ENCODE results near the gene HIBADH. TPM values are rescaled to one million over a fixed set of nuclear protein-coding genes. Genes with fewer than 3 reads are reported as not detected.

HIBADH gene
- total RNA-seq, 2 experiments from 2014 or later, result 13.1 to 13.3 TPM

GRCh38 chr7:27533652-27534081, 129.0 kb downstream of the HIBADH start:
- Mint-ChIP-seq H3K9me3 (no peaks in the 10 kb centered on the region), H3K36me3 (ENCODE audit: low read depth) (peaks cover 2% of the 10 kb centered on the region), H3K27ac (no peak overlapping the region), H3K4me1 (no peaks in the 10 kb centered on the region), H3K27me3 (no peaks in the 10 kb centered on the region), H3K4me3 (no peak overlapping the region)
- no peak for DNase-seq
- CTCF ChIA-PET, result no interaction called here
- POLR2A ChIA-PET, result no interaction called here

- peaks cover 2% of the 10 kb centered on the region for H3K36me3 Mint-ChIP-seq (ENCODE audit: low read depth)
- no peaks in the 10 kb centered on the region for H3K27me3 Mint-ChIP-seq
- DNase-seq, result no peak
- H3K27ac Mint-ChIP-seq, result no peak overlapping the region
- no peak overlapping the region for H3K4me3 Mint-ChIP-seq
- POLR2A ChIA-PET, result no interaction called here
- no peaks in the 10 kb centered on the region for H3K4me1 Mint-ChIP-seq
- no peaks in the 10 kb centered on the region for H3K9me3 Mint-ChIP-seq
- CTCF ChIA-PET, result interaction anchor here (1.6 kb wide), 1 partner anchor 48 kb away, joined by 3 read pairs; no protein-coding TSS in a partner anchor
Observed at GRCh38 chr7:27532314-27532713, 130.4 kb downstream of the HIBADH start.

GRCh38 chr7:27527348-27527714, 135.4 kb downstream of the HIBADH start:
- ChIA-PET CTCF (no interaction called here), POLR2A (no interaction called here)
- H3K27ac Mint-ChIP-seq, result no peak overlapping the region
- no peaks in the 10 kb centered on the region for H3K27me3 Mint-ChIP-seq
- no peaks in the 10 kb centered on the region for H3K4me1 Mint-ChIP-seq
- H3K36me3 Mint-ChIP-seq (ENCODE audit: low read depth), result peaks cover 2% of the 10 kb centered on the region
- H3K9me3 Mint-ChIP-seq, result no peaks in the 10 kb centered on the region
- no peak overlapping the region for H3K4me3 Mint-ChIP-seq
- no peak for DNase-seq

GRCh38 chr7:27526611-27527347, 135.9 kb downstream of the HIBADH start:
- Mint-ChIP-seq H3K36me3 (ENCODE audit: low read depth) (peaks cover 2% of the 10 kb centered on the region), H3K4me1 (no peaks in the 10 kb centered on the region), H3K4me3 (no peak overlapping the region), H3K27me3 (no peaks in the 10 kb centered on the region), H3K9me3 (no peaks in the 10 kb centered on the region), H3K27ac (no peak overlapping the region)
- POLR2A ChIA-PET, result no interaction called here
- CTCF ChIA-PET, result no interaction called here
- DNase-seq, result no peak

GRCh38 chr7:27526131-27526530, 136.6 kb downstream of the HIBADH start:
- Mint-ChIP-seq H3K4me3 (no peak overlapping the region), H3K27ac (no peak overlapping the region), H3K4me1 (no peaks in the 10 kb centered on the region), H3K27me3 (no peaks in the 10 kb centered on the region), H3K36me3 (ENCODE audit: low read depth) (peaks cover 2% of the 10 kb centered on the region), H3K9me3 (no peaks in the 10 kb centered on the region)
- ChIA-PET POLR2A (no interaction called here), CTCF (no interaction called here)
- DNase-seq, result no peak

- no peak for DNase-seq
- ChIA-PET CTCF (no interaction called here), POLR2A (no interaction called here)
- no peaks in the 10 kb centered on the region for H3K27me3 Mint-ChIP-seq
- H3K4me3 Mint-ChIP-seq, result no peak overlapping the region
- no peaks in the 10 kb centered on the region for H3K4me1 Mint-ChIP-seq
- H3K27ac Mint-ChIP-seq, result no peak overlapping the region
- H3K36me3 Mint-ChIP-seq (ENCODE audit: low read depth), result no peaks in the 10 kb centered on the region
- no peaks in the 10 kb centered on the region for H3K9me3 Mint-ChIP-seq
Observed at GRCh38 chr7:27523321-27523720, 139.4 kb downstream of the HIBADH start.

- H3K4me1 Mint-ChIP-seq, result no peaks in the 10 kb centered on the region
- H3K36me3 Mint-ChIP-seq (ENCODE audit: low read depth), result no peaks in the 10 kb centered on the region
- no peak overlapping the region for H3K4me3 Mint-ChIP-seq
- no peaks in the 10 kb centered on the region for H3K9me3 Mint-ChIP-seq
- H3K27ac Mint-ChIP-seq, result no peak overlapping the region
- H3K27me3 Mint-ChIP-seq, result no peaks in the 10 kb centered on the region
- ChIA-PET POLR2A (no interaction called here), CTCF (no interaction called here)
- no peak for DNase-seq
Observed at GRCh38 chr7:27522566-27522965, 140.1 kb downstream of the HIBADH start.

- H3K9me3 Mint-ChIP-seq, result no peaks in the 10 kb centered on the region
- no peak overlapping the region for H3K4me3 Mint-ChIP-seq
- H3K27ac Mint-ChIP-seq, result no peak overlapping the region
- no peaks in the 10 kb centered on the region for H3K36me3 Mint-ChIP-seq (ENCODE audit: low read depth)
- no peaks in the 10 kb centered on the region for H3K4me1 Mint-ChIP-seq
- ChIA-PET CTCF (interaction anchor here (0.8 kb wide), 1 partner anchor 325 kb away, joined by 3 read pairs; no protein-coding TSS in a partner anchor), POLR2A (no interaction called here)
- no peaks in the 10 kb centered on the region for H3K27me3 Mint-ChIP-seq
- no peak for DNase-seq
Observed at GRCh38 chr7:27520815-27521790, 141.6 kb downstream of the HIBADH start.

- Mint-ChIP-seq H3K4me1 (no peaks in the 10 kb centered on the region), H3K9me3 (no peaks in the 10 kb centered on the region), H3K27me3 (no peaks in the 10 kb centered on the region), H3K36me3 (ENCODE audit: low read depth) (no peaks in the 10 kb centered on the region), H3K4me3 (no peak overlapping the region), H3K27ac (no peak overlapping the region)
- CTCF ChIA-PET, result interaction anchor here (0.8 kb wide), 1 partner anchor 324 kb away, joined by 3 read pairs; no protein-coding TSS in a partner anchor
- no peak for DNase-seq
- POLR2A ChIA-PET, result no interaction called here
Observed at GRCh38 chr7:27519793-27520469, 142.8 kb downstream of the HIBADH start.

GRCh38 chr7:27518561-27519350, 143.9 kb downstream of the HIBADH start:
- no peak overlapping the region for H3K4me3 Mint-ChIP-seq
- no peaks in the 10 kb centered on the region for H3K36me3 Mint-ChIP-seq (ENCODE audit: low read depth)
- DNase-seq, result no peak
- POLR2A ChIA-PET, result no interaction called here
- H3K27me3 Mint-ChIP-seq, result no peaks in the 10 kb centered on the region
- CTCF ChIA-PET, result no interaction called here
- H3K4me1 Mint-ChIP-seq, result no peaks in the 10 kb centered on the region
- H3K9me3 Mint-ChIP-seq, result no peaks in the 10 kb centered on the region
- H3K27ac Mint-ChIP-seq, result no peak overlapping the region

- CTCF ChIA-PET, result no interaction called here
- no peaks in the 10 kb centered on the region for H3K36me3 Mint-ChIP-seq (ENCODE audit: low read depth)
- H3K4me1 Mint-ChIP-seq, result no peaks in the 10 kb centered on the region
- H3K9me3 Mint-ChIP-seq, result no peaks in the 10 kb centered on the region
- POLR2A ChIA-PET, result no interaction called here
- no peak for DNase-seq
- H3K27ac Mint-ChIP-seq, result no peak overlapping the region
- H3K4me3 Mint-ChIP-seq, result no peak overlapping the region
- no peaks in the 10 kb centered on the region for H3K27me3 Mint-ChIP-seq
Observed at GRCh38 chr7:27516421-27516820, 146.3 kb downstream of the HIBADH start.

- CTCF ChIA-PET, result interaction anchor here (0.7 kb wide), 1 partner anchor 26 kb away, joined by 4 read pairs; no protein-coding TSS in a partner anchor
- POLR2A ChIA-PET, result no interaction called here
Observed at GRCh38 chr7:27515933-27516332, 146.8 kb downstream of the HIBADH start.

More at GRCh38 chr7:27515933-27516332, 146.8 kb downstream of the HIBADH start:
- no peak for DNase-seq
- no peaks in the 10 kb centered on the region for H3K9me3 Mint-ChIP-seq
- H3K4me3 Mint-ChIP-seq, result no peak overlapping the region
- H3K4me1 Mint-ChIP-seq, result no peaks in the 10 kb centered on the region
- no peak overlapping the region for H3K27ac Mint-ChIP-seq
- no peaks in the 10 kb centered on the region for H3K27me3 Mint-ChIP-seq
- no peaks in the 10 kb centered on the region for H3K36me3 Mint-ChIP-seq (ENCODE audit: low read depth)
